Central memory CD4-positive, alpha-beta T cell (primary cell): ENCODE data around the gene AKT1.
"Not testable (repeated sequence)": the region's sequence is repeated elsewhere in the genome, so short reads cannot be mapped to it uniquely, and the experiment has no call there.

Experiments used
- DNase-seq: peaks from one replicate; pipeline ENCODE4 v3.0.0; 2022

Gene AKT1

DNA sequence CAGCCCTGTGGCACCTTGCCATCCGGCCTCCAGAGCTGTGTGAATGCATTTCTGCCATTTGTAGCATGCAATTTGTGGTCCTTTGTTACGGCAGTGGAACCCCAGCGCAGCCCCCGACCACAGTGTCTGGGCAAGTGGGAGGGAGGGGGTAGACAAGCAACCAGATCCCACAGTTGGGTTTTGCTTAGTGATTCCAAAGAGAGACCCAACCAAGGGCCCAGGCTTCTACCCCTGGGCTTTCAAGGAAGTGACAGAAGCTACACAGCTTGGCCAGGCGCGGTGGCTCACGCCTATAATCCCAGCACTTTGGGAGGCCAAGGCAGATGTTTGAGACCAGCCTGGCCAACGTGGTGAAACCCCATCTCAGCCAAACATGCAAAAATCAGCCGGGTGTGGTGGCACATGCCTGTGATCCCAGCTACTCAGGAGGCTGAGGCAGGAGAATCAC is 23.2 kb upstream of the AKT1 start:
- DNase-seq = no peak

- DNase-seq = no peak
Measured at GRCh38 chr14:104817930-104818713, 22.6 kb upstream of the AKT1 start.

- no peak for DNase-seq
Measured at GRCh38 chr14:104816616-104816884, 21.0 kb upstream of the AKT1 start.

DNA sequence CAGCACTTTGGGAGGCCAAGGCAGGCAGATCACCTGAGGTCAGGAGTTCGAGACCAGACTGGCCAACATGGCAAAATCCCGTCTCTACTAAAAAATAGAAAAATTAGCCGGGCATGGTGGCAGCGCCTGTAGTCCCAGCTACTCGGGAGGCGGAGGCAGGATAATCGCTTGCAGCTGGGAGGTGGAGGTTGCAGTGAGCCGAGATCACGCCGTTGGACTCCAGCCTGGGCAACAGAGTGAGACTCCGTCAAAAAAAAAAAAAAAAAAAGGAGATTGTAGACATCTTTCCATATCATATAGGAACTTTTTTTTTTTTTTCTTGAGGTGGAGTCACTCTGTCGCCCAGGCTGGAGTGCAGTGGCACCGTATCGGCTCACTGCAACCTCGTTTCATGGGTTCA is 19.2 kb upstream of the AKT1 start:
- DNase-seq = not testable (repeated sequence)

GRCh38 chr14:104813286-104813685 is 17.7 kb upstream of the AKT1 start:
- DNase-seq = no peak

DNA sequence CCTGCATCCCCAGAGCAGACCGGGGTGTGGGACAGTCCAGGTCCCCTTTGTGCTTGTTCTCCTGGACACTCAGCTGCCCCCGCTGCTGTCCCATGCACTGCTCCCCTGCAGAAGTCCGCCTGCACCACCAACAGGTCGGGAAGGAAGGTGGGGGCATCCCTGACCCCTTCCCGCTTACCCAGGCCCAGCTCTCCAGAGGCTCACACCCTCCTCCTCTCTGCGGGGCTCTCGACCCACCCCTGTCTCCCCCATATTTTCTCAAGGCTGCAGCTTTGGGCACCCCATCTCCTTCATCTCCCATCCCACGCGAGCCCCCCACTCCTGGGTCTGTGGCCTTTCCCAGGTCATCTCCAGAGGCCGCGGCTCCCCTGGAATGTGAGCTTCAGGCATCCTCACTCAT is 14.8 kb upstream of the AKT1 start:
- DNase-seq = no peak

DNA sequence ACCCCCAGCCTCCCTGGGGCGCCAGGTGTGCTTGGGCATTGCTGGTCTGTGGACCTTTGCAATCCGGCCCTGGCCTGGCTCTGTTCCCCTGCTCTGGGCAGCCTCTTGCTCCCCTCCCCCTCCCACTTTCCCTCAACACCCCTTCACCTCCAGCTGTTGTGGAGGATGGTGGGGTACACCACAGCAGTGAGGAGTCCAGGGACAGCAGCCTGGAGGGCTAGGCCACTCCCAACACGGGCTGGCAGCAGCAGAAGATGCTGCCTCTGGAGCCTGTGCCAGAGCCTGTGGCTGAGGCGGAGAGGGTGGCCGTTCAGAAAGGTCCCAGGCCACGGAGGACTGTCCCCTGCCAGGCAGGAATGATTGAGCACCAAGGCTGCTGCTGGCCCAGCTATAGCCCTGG is 12.9 kb upstream of the AKT1 start:
- no peak for DNase-seq

- DNase-seq = no peak
Measured at GRCh38 chr14:104806625-104807465, 11.3 kb upstream of the AKT1 start.

DNA sequence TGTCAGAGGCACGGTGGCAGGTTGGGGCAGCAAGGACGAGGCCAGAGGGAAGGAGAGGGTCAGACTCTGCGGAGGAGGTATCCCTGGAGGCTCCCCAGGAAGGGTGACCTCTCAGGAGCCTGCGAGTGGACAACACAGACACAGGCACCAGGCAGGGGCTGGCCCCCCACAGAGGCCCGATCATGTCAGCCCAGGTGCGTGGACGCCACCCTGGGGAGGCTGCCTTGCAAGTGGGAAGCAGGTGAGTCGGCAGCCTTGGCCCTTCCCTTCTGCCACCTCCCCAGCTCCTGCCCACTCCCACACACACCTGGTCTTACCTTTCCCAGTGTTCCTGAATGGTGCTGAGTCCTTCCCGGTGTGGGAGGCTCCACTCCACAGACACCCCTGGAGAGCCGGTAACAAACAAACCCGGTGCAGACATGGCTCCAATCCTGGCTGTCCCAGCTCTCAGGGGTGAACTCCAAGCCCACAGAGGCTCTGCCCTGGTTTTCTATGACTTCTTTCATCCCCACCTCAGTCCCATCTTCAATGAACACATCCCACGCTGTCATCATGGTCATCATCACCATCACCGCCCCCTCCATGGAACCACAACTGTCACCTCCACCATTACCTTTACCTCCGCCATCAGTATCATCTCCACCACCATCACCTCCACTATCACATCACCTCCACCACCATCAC is 10.5 kb upstream of the AKT1 start:
- DNase-seq = no peak

DNA sequence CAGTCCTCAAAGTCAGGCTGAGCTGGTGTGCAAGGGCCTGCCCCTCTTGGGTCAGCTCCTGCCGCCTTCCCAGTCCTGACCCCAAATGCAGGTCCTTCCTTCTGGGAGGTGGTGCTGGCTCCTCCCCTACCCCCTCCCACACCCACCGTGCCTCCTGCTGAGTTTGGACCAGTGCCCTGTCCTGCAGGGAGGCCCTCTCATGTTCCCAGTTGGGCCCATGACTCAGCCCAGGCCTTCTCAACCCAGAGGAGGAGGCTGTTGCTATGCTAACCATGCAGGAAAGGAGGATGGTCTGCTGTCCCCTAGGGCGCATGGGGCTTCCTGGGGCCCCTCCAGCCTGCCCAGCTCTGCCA is 9.8 kb upstream of the AKT1 start:
- no peak for DNase-seq

DNA sequence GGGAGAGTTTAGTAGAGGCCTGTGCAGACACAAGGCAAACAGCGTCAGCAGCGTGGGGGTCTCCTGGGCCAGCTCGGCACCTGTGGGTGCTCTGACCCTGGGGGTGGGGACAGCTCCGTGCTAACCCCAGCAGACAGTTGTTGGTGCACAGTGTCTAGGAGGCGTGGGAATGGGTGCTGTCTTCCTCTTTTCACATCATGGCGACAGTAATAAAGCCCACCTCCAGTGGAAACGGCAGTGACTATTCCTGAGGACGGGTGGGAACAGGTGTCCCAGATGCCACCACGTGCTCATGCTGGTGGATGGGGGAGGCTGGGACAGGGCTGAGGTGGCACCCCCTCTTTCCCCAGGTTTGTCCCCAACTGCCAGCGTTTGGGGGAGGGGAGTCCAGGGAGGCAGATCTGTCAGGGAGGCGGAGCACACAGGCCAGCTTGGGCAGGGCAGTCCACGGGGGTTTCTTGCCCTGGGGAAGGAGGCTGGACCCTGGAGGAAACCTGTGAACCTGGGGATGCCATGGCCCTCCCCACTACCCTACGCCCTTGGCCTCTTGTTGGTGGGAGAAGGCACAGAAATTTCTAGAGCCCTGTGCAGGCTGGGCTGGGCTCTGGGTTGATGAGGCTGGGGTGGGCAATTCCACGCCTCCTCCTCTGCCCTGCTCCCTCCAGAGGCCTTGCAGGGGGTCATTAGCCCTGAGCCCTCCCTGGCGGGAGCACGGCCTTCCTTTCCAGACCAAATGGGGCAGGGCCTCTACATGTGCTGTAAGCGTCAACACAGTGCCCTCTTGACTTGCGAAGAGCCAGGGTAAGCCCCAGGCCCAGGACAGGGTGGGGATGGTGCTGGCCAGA is 9.2 kb upstream of the AKT1 start:
- DNase-seq = no peak

GRCh38 chr14:104803912-104804410 is 8.4 kb upstream of the AKT1 start:
- no peak for DNase-seq

GRCh38 chr14:104803280-104803911 is 7.8 kb upstream of the AKT1 start:
- no peak for DNase-seq

GRCh38 chr14:104802394-104803184 is 7.0 kb upstream of the AKT1 start:
- DNase-seq = no peak

- no peak for DNase-seq
Measured at GRCh38 chr14:104801520-104802393, 6.2 kb upstream of the AKT1 start.

DNA sequence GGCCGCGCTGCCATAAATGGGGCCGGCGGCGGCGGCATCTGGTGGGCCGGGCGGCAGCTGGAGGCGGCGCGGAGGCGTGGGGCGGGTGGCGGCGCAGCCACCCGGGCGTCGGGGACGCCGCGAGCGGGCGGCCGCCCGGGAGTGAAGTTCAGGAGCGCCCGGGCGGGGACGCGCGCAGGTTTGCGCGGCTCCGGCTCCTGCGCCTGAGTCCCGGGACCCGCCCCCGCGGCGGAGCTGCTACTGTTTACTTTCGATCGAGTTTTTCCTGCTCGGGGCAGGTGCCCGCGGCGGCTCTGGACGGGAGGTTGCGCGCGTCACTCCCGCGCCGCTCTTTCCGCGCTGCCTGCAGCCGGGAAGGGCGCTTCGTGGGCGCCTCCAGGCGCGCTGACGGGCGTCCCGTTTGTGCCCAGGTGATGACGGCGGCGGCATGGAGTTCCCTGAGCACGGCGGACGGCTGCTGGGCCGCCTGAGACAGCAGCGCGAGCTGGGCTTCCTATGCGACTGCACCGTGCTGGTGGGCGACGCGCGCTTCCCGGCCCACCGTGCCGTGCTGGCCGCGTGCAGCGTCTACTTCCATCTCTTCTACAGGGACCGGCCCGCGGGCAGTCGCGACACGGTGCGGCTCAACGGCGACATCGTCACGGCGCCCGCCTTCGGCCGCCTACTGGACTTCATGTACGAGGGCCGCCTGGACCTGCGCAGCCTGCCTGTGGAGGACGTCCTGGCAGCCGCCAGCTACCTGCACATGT is 5.4 kb upstream of the AKT1 start, which contains the start of gene ZBTB42:
TSS of gene ZBTB42 (plus strand) at position 331 of the 749 bp plus-strand sequence. CDS start at position 428, 97 bp downstream.
- peak; percentile 74 for DNase-seq

- DNase-seq = peak; percentile 76
Measured at GRCh38 chr14:104800015-104800770, 4.6 kb upstream of the AKT1 start.

GRCh38 chr14:104799244-104800014 is 3.9 kb upstream of the AKT1 start:
- no peak for DNase-seq
